OCI-LY1 (cell line): ENCODE data around the gene MBD3L2B.
"Not testable (repeated sequence)": the region's sequence is repeated elsewhere in the genome, so short reads cannot be mapped to it uniquely, and the experiment has no call there.

Experiments used
- CTCF ChIP-seq: fragments of 200-600 bp; sonication (generic), shearing (Covaris generic); IDR thresholded peaks from 2 replicates; pipeline ENCODE4 v1.5.1; 2017; ENCODE audit warnings: mild to moderate bottlenecking, antibody characterized with exemption, low read length, moderate library complexity, mixed read lengths
- EZH2 ChIP-seq: fragments of 200-600 bp; sonication (generic), shearing (Covaris generic); IDR thresholded peaks from 2 replicates; pipeline ENCODE4 v1.8.0; 2017; ENCODE audit warnings: borderline replicate concordance, mixed run types, mild to moderate bottlenecking, antibody characterized with exemption, low read length, moderate library complexity, mixed read lengths

DNA sequence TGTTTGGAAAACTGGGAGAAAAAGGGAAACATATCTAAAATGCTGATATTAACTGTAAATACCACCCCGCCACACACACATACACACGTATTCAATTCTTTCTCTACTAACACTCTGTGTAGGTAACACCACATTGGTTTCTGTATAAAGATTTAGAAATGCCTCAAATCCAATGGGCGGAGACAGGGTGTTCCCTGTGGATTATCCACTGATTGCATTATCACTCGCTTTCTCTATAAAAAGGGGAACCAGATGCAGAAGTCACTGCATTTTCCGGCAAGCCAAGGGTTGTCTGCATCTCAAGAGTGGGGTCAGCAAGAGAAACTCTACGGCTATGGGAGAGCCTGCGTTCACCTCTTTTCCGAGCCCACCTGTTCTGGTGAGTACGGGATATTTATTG is 9.0 kb upstream of the MBD3L2B start, which contains the start of gene MBD3L5:
- TF ChIP-seq CTCF, EZH2: not testable (repeated sequence)
